8988T (cell line): ENCODE data around the gene P2RX1.

ENCODE experiments used
- DNase-seq: peaks from one replicate; pipeline ENCODE4 v3.0.0; 2011

The P2RX1 gene

GRCh38 chr17:3915995-3916696, at the start of gene P2RX1:
Gene P2RX1, minus strand, starts transcription at chr17:3916465. Its CDS starts 240 bp downstream, at chr17:3916225.
- no peak for DNase-seq

- peak; percentile 77 for DNase-seq
These were observed 49.0 kb upstream of the P2RX1 start for GRCh38 chr17:3965118-3965800.

- DNase-seq: peak; percentile 70
These were observed 48.2 kb upstream of the P2RX1 start, which contains the start of gene ATP2A3 for GRCh38 chr17:3964203-3965117. Gene ATP2A3, minus strand, starts transcription at chr17:3964437. Its CDS starts 146 bp downstream, at chr17:3964291.

- DNase-seq: no peak
These were observed 47.3 kb upstream of the P2RX1 start for GRCh38 chr17:3963237-3964201.

- no peak for DNase-seq
These were observed 46.6 kb upstream of the P2RX1 start for GRCh38 chr17:3962965-3963236.

GRCh38 chr17:3962217-3962964, 46.1 kb upstream of the P2RX1 start:
- DNase-seq: no peak

- no peak for DNase-seq
These were observed 45.3 kb upstream of the P2RX1 start for GRCh38 chr17:3961564-3962047.

GRCh38 chr17:3960764-3961163, 44.5 kb upstream of the P2RX1 start:
- DNase-seq: no peak

- no peak for DNase-seq
These were observed 43.8 kb upstream of the P2RX1 start for GRCh38 chr17:3959921-3960601.

- no peak for DNase-seq
These were observed 43.1 kb upstream of the P2RX1 start for GRCh38 chr17:3959295-3959899.

GRCh38 chr17:3957735-3958599, 41.7 kb upstream of the P2RX1 start:
- DNase-seq: no peak

- DNase-seq: no peak
These were observed 40.7 kb upstream of the P2RX1 start for GRCh38 chr17:3956983-3957382.

GRCh38 chr17:3956327-3956957, 40.2 kb upstream of the P2RX1 start:
- DNase-seq: no peak

- no peak for DNase-seq
These were observed 39.4 kb upstream of the P2RX1 start for GRCh38 chr17:3955673-3955988.

GRCh38 chr17:3954976-3955672, 38.9 kb upstream of the P2RX1 start:
- no peak for DNase-seq

- DNase-seq: no peak
These were observed 37.8 kb upstream of the P2RX1 start for GRCh38 chr17:3954086-3954485.

GRCh38 chr17:3953542-3953941, 37.3 kb upstream of the P2RX1 start:
- DNase-seq: no peak

- no peak for DNase-seq
These were observed 35.9 kb upstream of the P2RX1 start for GRCh38 chr17:3952186-3952585.
